22Rv1 (cell line): ENCODE measurements around the gene CHST8.
"Not testable (repeated sequence)": the region's sequence is repeated elsewhere in the genome, so short reads cannot be mapped to it uniquely, and the experiment has no call there.

Experiments
- CTCF ChIP-seq: fragments of 450-650 bp; IDR thresholded peaks from 2 replicates; pipeline ENCODE4 v1.5.1; 2017; ENCODE audit warnings: mild to moderate bottlenecking
- ZFX ChIP-seq: fragments of 450-650 bp; IDR thresholded peaks from 2 replicates; pipeline ENCODE4 v1.6.1; 2017; ENCODE audit warnings: antibody characterized with exemption, borderline replicate concordance

GRCh38 chr19:33663316-33663715 lies 41.6 kb downstream of the CHST8 start:
- not testable (repeated sequence) for TF ChIP-seq CTCF, ZFX
